ENCODE measurements around the gene DDX39B.

DDX39B gene

GRCh38 chr6:31575335-31575901, 33.6 kb upstream of the DDX39B start, which contains the start of gene TNF:
Gene TNF, plus strand, starts transcription at chr6:31575565. Its CDS starts 177 bp downstream, at chr6:31575742.
- no peak for DNase-seq

- DNase-seq, result no peak
Measured at GRCh38 chr6:31574106-31575061, 32.6 kb upstream of the DDX39B start.

GRCh38 chr6:31573239-31574105, 31.7 kb upstream of the DDX39B start:
- DNase-seq, result no peak

- DNase-seq, result no peak
Measured at GRCh38 chr6:31572041-31572911, 30.5 kb upstream of the DDX39B start, which contains the start of gene LTA. Gene LTA, plus strand, starts transcription at chr6:31572289. Its CDS starts 454 bp downstream, at chr6:31572743.

GRCh38 chr6:31569861-31570536, 28.2 kb upstream of the DDX39B start:
- no peak for DNase-seq

- DNase-seq, result peak in 1 of 2 experiments; percentile 21
Measured at GRCh38 chr6:31568537-31568961, 26.7 kb upstream of the DDX39B start.

GRCh38 chr6:31567531-31568370, 25.9 kb upstream of the DDX39B start:
- no peak for DNase-seq

GRCh38 chr6:31560697-31561058, 18.9 kb upstream of the DDX39B start:
- no peak for DNase-seq

GRCh38 chr6:31559958-31560696, 18.3 kb upstream of the DDX39B start:
- peak; percentile 99 to 100 for DNase-seq

- DNase-seq, result no peak
Measured at GRCh38 chr6:31559606-31559957, 17.8 kb upstream of the DDX39B start.

GRCh38 chr6:31558631-31559500, 17.1 kb upstream of the DDX39B start:
- DNase-seq, result peak; percentile 99 to 100

GRCh38 chr6:31558318-31558625, 16.5 kb upstream of the DDX39B start:
- no peak for DNase-seq

GRCh38 chr6:31557443-31558317, 15.9 kb upstream of the DDX39B start:
- DNase-seq, result no peak

- DNase-seq, result no peak
Measured at GRCh38 chr6:31556307-31556706, 14.5 kb upstream of the DDX39B start.

GRCh38 chr6:31551371-31551770, 9.6 kb upstream of the DDX39B start:
- DNase-seq, result peak; percentile 91 to 93

GRCh38 chr6:31548544-31548873, 6.7 kb upstream of the DDX39B start:
- DNase-seq, result no peak

GRCh38 chr6:31547727-31548543, 6.1 kb upstream of the DDX39B start:
- DNase-seq, result no peak
